H1 (cell line): ENCODE results near the gene PLCL1.

Experiments used
- EZH2 ChIP-seq: fragments of 200-600 bp; sonication (generic); IDR thresholded peaks from 2 replicates; pipeline ENCODE4 v1.7.1; 2012; ENCODE audit warnings: low read depth, mild to moderate bottlenecking, moderate library complexity, low read length, inconsistent platforms; ENCODE audit not compliant: severe bottlenecking
- RAD21 ChIP-seq, 2 experiments: IDR thresholded peaks in 1 of 2; conservative IDR thresholded peaks in 1 of 2; 2 replicates each; pipeline ENCODE4 v1.6.1; 2011; ENCODE audit warnings: low read depth in 2 of 2, low read length in 2 of 2, improper control_type of control experiment in 1 of 2, inconsistent platforms in 1 of 2, mild to moderate bottlenecking in 1 of 2, moderate library complexity in 1 of 2
- SIN3A ChIP-seq, 2 experiments: IDR thresholded peaks in 1 of 2; conservative IDR thresholded peaks in 1 of 2; 2 replicates each; pipeline ENCODE4 v1.6.1; 2011 to 2012; ENCODE audit warnings: low read length in 2 of 2, improper control_type of control experiment in 1 of 2, low read depth in 1 of 2, mild to moderate bottlenecking in 1 of 2
- ZNF274 ChIP-seq: IDR thresholded peaks from 2 replicates; pipeline ENCODE4 v1.7.0; 2012; ENCODE audit warnings: low read length, borderline replicate concordance; ENCODE audit errors: extremely low read depth

DNA sequence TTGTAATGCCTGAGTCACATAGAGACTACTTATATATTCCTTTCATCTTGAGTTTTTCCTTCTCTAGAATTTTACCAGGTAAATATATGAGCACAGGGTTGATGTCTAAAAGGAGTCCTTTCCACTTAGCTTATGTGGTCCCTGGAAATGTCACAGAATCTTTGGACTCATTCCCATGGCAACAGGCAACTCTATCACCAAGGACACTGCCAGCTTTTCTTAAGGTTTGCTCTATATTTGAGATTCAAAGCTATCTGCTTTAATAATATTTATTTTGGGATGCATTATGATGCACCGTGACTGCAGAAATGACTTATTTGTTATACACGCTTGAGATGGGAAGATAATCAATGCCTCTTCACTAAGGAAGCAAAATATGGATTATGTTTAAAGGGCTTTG is 363.0 kb downstream of the PLCL1 start:
- TF ChIP-seq SIN3A (conservative IDR thresholded peaks at IDR 0.05 in 1 of 2, IDR thresholded peaks at IDR 0.05 in 1 of 2; ENCODE audit: low read depth in 1 of 2, low read length in 2 of 2) = no peak
- TF ChIP-seq ZNF274 = no peak
- no peak for TF ChIP-seq RAD21 (IDR thresholded peaks at IDR 0.05 in 1 of 2, conservative IDR thresholded peaks at IDR 0.05 in 1 of 2; ENCODE audit: low read depth in 2 of 2, low read length in 2 of 2)
- TF ChIP-seq EZH2 = no peak
